HepG2 (cell line): ENCODE measurements around the gene TSC22D4. TPM values are rescaled to one million over a fixed set of nuclear protein-coding genes. Genes with fewer than 3 reads are reported as not detected.

ENCODE experiments used
- GMEB2 ChIP-seq: IDR thresholded peaks from 2 replicates; pipeline ENCODE4 v1.6.1; 2016; ENCODE audit warnings: missing biosample characterization, missing genetic modification reagents, low read depth
- NCOA2 ChIP-seq: sonication (generic); formaldehyde crosslinking; IDR thresholded peaks from 2 replicates; pipeline ENCODE4 v1.8.0; 2022; ENCODE audit warnings: inconsistent platforms
- PCBP1 ChIP-seq: fragments of 200-400 bp; formaldehyde crosslinking; IDR thresholded peaks from 2 replicates; pipeline ENCODE4 v1.6.1; 2017; ENCODE audit warnings: mild to moderate bottlenecking, low read depth, low read length, borderline replicate concordance
- RNF219 ChIP-seq: sonication (generic); formaldehyde crosslinking; IDR thresholded peaks from 2 replicates; pipeline ENCODE4 v1.5.0; 2020; ENCODE audit warnings: mild to moderate bottlenecking, missing genetic modification reagents
- SALL1 ChIP-seq: sonication (generic); formaldehyde crosslinking; IDR thresholded peaks from 2 replicates; pipeline ENCODE4 v1.8.0; 2022; ENCODE audit warnings: mild to moderate bottlenecking, missing genetic modification reagents
- SKIL ChIP-seq: sonication (generic); formaldehyde crosslinking; IDR thresholded peaks from 2 replicates; pipeline ENCODE4 v1.8.0; 2022; ENCODE audit warnings: missing genetic modification reagents, mild to moderate bottlenecking, moderate library complexity, borderline replicate concordance
- SRSF1 ChIP-seq: fragments of 200-400 bp; formaldehyde crosslinking; optimal IDR thresholded peaks from 2 replicates; pipeline ENCODE3; 2017; ENCODE audit warnings: mild to moderate bottlenecking, low read depth, low read length, moderate library complexity
- ZNF317 ChIP-seq: sonication (generic); formaldehyde crosslinking; IDR thresholded peaks from 2 replicates; pipeline ENCODE4 v1.5.0; 2020; ENCODE audit warnings: mild to moderate bottlenecking, missing genetic modification reagents
- ZNF451 ChIP-seq: sonication (generic); formaldehyde crosslinking; IDR thresholded peaks from 2 replicates; pipeline ENCODE4 v1.5.0; 2020; ENCODE audit warnings: mild to moderate bottlenecking, missing genetic modification reagents
- ZNF530 ChIP-seq: sonication (generic); formaldehyde crosslinking; IDR thresholded peaks from 2 replicates; pipeline ENCODE4 v1.5.0; 2020; ENCODE audit warnings: low read depth, mild to moderate bottlenecking, missing genetic modification reagents
- ZNF562 ChIP-seq: sonication (generic); formaldehyde crosslinking; IDR thresholded peaks from 2 replicates; pipeline ENCODE4 v1.8.0; 2022; ENCODE audit warnings: missing genetic modification reagents, borderline replicate concordance
- ZNF615 ChIP-seq: sonication (generic); formaldehyde crosslinking; IDR thresholded peaks from 2 replicates; pipeline ENCODE4 v1.5.0; 2020; ENCODE audit warnings: mild to moderate bottlenecking, missing genetic modification reagents, borderline replicate concordance
- ZNF644 ChIP-seq: IDR thresholded peaks from 2 replicates; pipeline ENCODE4 v1.6.1; 2016; ENCODE audit warnings: low read depth
- ZNF646 ChIP-seq: sonication (generic); formaldehyde crosslinking; IDR thresholded peaks from 2 replicates; pipeline ENCODE4 v1.9.0; 2021; ENCODE audit warnings: mild to moderate bottlenecking, missing genetic modification reagents
- ZNF670 ChIP-seq: sonication (generic); formaldehyde crosslinking; IDR thresholded peaks from 2 replicates; pipeline ENCODE4 v1.8.0; 2022; ENCODE audit warnings: mild to moderate bottlenecking, missing genetic modification reagents, borderline replicate concordance
- ZNF75D ChIP-seq: sonication (generic); formaldehyde crosslinking; IDR thresholded peaks from 2 replicates; pipeline ENCODE4 v1.8.1; 2023; ENCODE audit warnings: missing genetic modification reagents, mild to moderate bottlenecking, borderline replicate concordance
- ZNF780A ChIP-seq: sonication (generic); formaldehyde crosslinking; IDR thresholded peaks from 2 replicates; pipeline ENCODE4 v1.8.0; 2022; ENCODE audit warnings: mild to moderate bottlenecking, missing genetic modification reagents, moderate library complexity
- ZNF792 ChIP-seq: IDR thresholded peaks from 2 replicates; pipeline ENCODE4 v1.6.1; 2016
- polyA plus RNA-seq, 8 experiments: library from polyadenylated mRNA; depleted of rRNA in 3 of 8; stranded (reverse) in 7 of 8; unstranded in 1 of 8; fragments of >200 nt; fragmentation: Illumina TruSeq in 4 of 8; extraction: Trizol in 4 of 8; gene quantifications; 2 replicates each; pipeline versions ENCODE4 v1.2.1 to v1.2.3, GENCODE V29; 2011 to 2016; ENCODE audit warnings: low read depth in 4 of 8, missing spikeins in 1 of 8, mixed read lengths in 1 of 8; ENCODE audit not compliant: insufficient read depth in 1 of 8
- total RNA-seq, 5 experiments: library from RNA; depleted of rRNA; stranded (reverse); fragments of >200 nt; fragmentation: Illumina TruSeq; extraction: Trizol; gene quantifications; 2 replicates each; pipeline ENCODE4 v1.2.3, GENCODE V29; 2016; ENCODE audit warnings: low read depth in 1 of 5

TSC22D4 gene
- total and polyA plus RNA-seq, 2 of the 13 experiments (the other 11 are each of a cell fraction or from before 2014, with no cell fraction given): 7.7 to 8.7 TPM

GRCh38 chr7:100478958-100479660 lies at the start of gene TSC22D4 (continued):
- TF ChIP-seq SALL1 (CRISPR knock-in tag) (peak; percentile 63; the same call in 1 of the 2 replicates), ZNF646 (CRISPR knock-in tag) (no peak), ZNF670 (CRISPR knock-in tag) (no peak), ZNF451 (CRISPR knock-in tag) (no peak), SKIL (no peak), ZNF530 (CRISPR knock-in tag) (no peak), ZNF615 (CRISPR knock-in tag) (no peak), ZNF792 (CRISPR knock-in tag) (no peak), GMEB2 (CRISPR knock-in tag) (no peak), ZNF780A (CRISPR knock-in tag) (no peak), PCBP1 (peak; percentile 88; the same call in 1 of the 2 replicates), ZNF644 (CRISPR knock-in tag) (no peak), ZNF562 (CRISPR knock-in tag) (no peak), ZNF75D (CRISPR knock-in tag) (no peak), NCOA2 (CRISPR knock-in tag) (no peak), SRSF1 (no peak), RNF219 (CRISPR knock-in tag) (no peak), ZNF317 (CRISPR knock-in tag) (no peak)
